Measurements from ENCODE around the gene SHC4.

Gene SHC4

DNA sequence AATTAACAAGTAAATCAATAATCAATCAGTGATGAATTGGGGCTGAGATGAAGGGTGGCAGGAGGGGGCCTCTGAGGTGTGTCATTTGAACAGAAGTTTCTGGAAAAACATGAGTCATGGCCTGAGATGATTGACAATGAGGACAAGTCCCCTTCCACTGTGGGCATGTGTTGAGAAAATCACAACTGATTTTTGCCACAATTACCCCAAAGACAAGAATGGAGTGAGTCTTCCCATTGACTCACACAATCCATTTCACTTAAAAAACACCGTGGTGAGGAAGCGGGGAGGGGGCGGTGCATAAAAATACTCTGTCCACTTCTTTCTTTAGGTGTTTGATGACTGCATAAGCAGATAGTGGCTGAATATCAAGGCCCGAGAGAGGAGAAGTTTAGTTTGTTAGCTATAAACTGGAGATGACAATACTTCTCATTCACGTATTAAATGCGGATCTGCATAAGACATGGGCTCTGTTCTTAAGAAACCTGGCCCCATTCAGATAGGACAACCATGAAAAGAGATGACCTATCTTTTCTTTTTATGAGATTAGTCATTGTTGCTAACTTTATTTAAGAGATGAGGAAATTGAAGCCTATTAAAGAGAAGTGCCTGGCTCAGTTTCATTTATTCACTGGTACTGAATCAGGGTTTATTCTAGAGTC, 34.7 kb downstream of the SHC4 start:
- TF ChIP-seq, protein P1, sequence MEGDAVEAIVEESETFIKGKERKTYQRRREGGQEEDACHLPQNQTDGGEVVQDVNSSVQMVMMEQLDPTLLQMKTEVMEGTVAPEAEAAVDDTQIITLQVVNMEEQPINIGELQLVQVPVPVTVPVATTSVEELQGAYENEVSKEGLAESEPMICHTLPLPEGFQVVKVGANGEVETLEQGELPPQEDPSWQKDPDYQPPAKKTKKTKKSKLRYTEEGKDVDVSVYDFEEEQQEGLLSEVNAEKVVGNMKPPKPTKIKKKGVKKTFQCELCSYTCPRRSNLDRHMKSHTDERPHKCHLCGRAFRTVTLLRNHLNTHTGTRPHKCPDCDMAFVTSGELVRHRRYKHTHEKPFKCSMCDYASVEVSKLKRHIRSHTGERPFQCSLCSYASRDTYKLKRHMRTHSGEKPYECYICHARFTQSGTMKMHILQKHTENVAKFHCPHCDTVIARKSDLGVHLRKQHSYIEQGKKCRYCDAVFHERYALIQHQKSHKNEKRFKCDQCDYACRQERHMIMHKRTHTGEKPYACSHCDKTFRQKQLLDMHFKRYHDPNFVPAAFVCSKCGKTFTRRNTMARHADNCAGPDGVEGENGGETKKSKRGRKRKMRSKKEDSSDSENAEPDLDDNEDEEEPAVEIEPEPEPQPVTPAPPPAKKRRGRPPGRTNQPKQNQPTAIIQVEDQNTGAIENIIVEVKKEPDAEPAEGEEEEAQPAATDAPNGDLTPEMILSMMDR (IDR thresholded peaks at IDR 0.05; ENCODE audit: low read depth, low read length), result no peak
- no peak for DNase-seq (ENCODE audit: low read depth in 2 of 2)
- no peak overlapping the region for H3K4me3 ChIP-seq (replicated peaks in 1 of 2; ENCODE audit: low read depth in 2 of 2, low read length in 2 of 2)

DNA sequence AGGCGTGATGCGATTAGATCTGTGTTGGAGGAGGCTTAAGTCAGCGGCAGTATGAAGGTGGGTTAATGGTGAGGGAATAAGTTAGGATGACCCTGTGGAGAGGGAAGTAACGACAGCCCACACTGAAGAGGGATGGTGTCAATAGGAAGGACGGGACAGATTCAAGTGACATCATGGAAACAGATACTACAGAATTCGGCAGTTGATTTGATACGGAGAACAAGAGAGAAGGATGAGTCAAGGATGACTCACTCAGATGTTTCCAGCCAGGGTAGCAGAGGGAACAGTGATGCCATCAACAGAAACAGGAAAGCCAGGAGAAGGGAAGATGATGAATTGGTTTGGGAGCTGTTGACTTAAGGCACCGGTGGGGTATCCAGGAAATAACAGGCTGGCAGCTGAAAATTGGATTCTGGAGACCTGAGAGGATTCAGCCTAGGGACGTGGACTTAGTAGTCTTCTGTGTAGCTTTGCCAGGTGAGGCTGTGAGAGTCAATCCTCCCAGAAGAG, 38.0 kb downstream of the SHC4 start:
- H3K4me3 ChIP-seq (replicated peaks in 1 of 2; ENCODE audit: low read depth in 2 of 2, low read length in 2 of 2), result no peak overlapping the region
- DNase-seq (ENCODE audit: low read depth in 2 of 2), result peak; percentile 72 to 94
- TF ChIP-seq, protein P1 (IDR thresholded peaks at IDR 0.05; ENCODE audit: low read depth, low read length), result no peak

DNA sequence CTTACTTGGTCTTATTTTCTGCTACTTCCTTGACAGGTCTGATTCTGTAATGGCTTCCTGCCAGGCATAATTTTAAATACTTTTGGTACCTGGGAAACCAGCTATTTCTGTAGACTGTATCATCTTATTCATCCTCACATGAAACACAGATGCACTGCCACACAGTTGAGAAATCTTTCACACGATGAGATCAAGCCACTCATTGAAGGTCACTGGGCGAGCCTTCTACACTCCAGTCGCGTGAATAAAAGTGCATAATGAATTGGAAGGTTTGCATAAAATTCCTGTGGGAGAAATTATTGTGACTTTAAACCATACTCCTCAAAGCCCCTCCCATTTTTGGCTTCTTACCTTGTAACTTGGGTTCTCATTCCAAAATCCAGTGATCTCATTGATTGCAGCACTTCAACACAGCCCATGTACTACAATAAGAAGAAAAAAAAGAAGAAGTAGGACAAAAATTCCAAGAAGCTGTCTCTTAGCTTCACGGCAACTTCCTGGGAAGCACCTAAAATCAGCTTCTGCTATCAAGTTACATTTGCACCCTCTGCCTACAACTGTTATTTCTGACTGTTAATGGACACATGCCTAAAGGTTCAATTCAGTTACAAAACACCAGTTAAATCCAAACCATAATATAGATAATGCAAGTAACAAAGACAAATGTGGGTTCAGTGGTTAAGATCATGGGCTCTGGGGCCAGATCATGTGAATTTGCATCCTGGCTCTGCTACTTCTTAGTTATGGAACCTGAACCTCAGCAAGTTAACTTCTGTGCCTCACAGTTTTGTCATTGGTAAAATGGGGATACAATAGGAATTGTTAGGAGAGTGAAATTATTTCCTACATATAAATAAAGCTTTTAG, 39.0 kb downstream of the SHC4 start:
- TF ChIP-seq, protein P1 (IDR thresholded peaks at IDR 0.05; ENCODE audit: low read depth, low read length), result no peak
- no peak overlapping the region for H3K4me3 ChIP-seq (replicated peaks in 1 of 2; ENCODE audit: low read depth in 2 of 2, low read length in 2 of 2)
- no peak for DNase-seq (ENCODE audit: low read depth in 2 of 2)

DNA sequence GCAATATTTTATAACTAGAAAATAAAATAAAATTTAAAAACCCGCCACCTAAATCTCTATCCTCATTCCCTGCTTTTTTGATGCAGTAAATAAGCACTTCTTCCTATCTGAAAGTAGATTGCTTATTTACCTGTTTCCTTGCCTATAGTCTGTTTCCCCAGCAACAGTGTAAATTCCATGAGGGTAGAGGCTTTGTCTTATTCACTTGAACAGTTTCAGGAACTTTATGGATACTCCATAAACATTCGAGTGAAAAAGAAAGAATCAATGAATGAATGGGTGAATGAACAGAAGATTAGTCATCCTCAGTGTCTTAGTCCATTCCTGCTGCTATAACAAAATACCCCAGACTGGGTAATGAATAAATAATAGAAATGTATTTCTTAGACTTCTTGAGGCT, 41.7 kb downstream of the SHC4 start:
- DNase-seq (ENCODE audit: low read depth in 2 of 2), result no peak
- TF ChIP-seq, protein P1 (IDR thresholded peaks at IDR 0.05; ENCODE audit: low read depth, low read length), result no peak
- no peak overlapping the region for H3K4me3 ChIP-seq (replicated peaks in 1 of 2; ENCODE audit: low read depth in 2 of 2, low read length in 2 of 2)

DNA sequence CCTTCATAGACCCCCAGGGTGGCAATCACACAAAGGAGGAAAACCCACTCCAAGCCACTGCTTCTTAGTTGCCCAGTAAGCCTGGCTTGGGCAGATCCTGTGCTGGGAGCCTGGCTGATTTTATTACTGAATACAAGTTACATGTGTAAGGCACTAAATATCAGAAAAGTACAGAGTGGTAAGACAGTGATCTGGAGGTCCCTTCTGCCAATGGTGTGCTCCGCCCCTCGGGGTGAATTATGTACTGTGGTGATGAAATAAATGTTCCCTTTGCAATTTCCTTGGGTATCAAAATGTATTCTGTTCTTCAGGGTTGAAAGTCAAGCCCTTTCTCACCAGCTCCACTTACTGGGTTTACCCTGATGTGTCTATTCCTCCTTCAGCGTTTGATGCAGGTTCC, 47.0 kb downstream of the SHC4 start:
- H3K4me3 ChIP-seq (replicated peaks in 1 of 2; ENCODE audit: low read depth in 2 of 2, low read length in 2 of 2), result no peak overlapping the region
- TF ChIP-seq, protein P1 (IDR thresholded peaks at IDR 0.05; ENCODE audit: low read depth, low read length), result no peak
- no peak for DNase-seq (ENCODE audit: low read depth in 2 of 2)

DNA sequence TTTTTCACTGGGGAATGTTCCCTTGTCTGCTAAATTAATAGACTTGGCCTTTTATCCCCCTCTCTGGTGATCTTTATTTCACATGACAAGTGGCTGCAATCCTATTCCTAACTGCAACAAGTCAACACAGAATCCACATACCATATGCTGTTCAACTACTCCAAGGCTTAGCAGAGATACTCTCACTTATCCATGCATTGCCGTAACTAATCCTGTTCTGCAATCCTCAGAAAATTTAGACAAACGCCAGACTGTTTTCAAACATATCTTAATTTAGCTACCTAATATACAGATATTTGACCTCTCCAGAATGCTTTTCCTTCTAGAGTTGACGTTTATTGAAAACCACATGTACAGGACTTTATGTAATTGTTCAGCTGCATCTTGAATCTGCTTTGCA, 47.9 kb downstream of the SHC4 start:
- no peak for DNase-seq (ENCODE audit: low read depth in 2 of 2)
- no peak overlapping the region for H3K4me3 ChIP-seq (replicated peaks in 1 of 2; ENCODE audit: low read depth in 2 of 2, low read length in 2 of 2)
- TF ChIP-seq, protein P1 (IDR thresholded peaks at IDR 0.05; ENCODE audit: low read depth, low read length), result no peak

Data from cardiac fibroblast (primary cell).